ENCODE measurements around the gene YWHAQ. TPM values are rescaled to one million over a fixed set of nuclear protein-coding genes. Genes with fewer than 3 reads are reported as not detected.

YWHAQ gene
- total RNA-seq, 2 experiments from 2014 or later: 341 to 368 TPM

GRCh38 chr2:9641641-9642040, 10.8 kb upstream of the YWHAQ start:
- peaks cover 2% of the 10 kb centered on the region for H3K27me3 Mint-ChIP-seq
- H3K36me3 Mint-ChIP-seq (ENCODE audit: low read depth): no peaks in the 10 kb centered on the region
- H3K27ac Mint-ChIP-seq: no peak overlapping the region
- TF ChIP-seq CTCF (IDR thresholded peaks at IDR 0.05): no peak
- DNase-seq (peak; percentile 52), ATAC-seq (peak; percentile 75)
- no peak overlapping the region for H3K4me3 Mint-ChIP-seq
- ChIA-PET CTCF (interaction anchor here (1.2 kb wide), 1 partner anchor 22 kb away, joined by 3 read pairs; no protein-coding TSS in a partner anchor), POLR2A (no interaction called here)
- no peaks in the 10 kb centered on the region for H3K9me3 Mint-ChIP-seq
- intact Hi-C loops (cut with micrococcal nuclease): no loop called here
- peaks cover 6% of the 10 kb centered on the region for H3K4me1 Mint-ChIP-seq (ENCODE audit: low read depth)

DNA sequence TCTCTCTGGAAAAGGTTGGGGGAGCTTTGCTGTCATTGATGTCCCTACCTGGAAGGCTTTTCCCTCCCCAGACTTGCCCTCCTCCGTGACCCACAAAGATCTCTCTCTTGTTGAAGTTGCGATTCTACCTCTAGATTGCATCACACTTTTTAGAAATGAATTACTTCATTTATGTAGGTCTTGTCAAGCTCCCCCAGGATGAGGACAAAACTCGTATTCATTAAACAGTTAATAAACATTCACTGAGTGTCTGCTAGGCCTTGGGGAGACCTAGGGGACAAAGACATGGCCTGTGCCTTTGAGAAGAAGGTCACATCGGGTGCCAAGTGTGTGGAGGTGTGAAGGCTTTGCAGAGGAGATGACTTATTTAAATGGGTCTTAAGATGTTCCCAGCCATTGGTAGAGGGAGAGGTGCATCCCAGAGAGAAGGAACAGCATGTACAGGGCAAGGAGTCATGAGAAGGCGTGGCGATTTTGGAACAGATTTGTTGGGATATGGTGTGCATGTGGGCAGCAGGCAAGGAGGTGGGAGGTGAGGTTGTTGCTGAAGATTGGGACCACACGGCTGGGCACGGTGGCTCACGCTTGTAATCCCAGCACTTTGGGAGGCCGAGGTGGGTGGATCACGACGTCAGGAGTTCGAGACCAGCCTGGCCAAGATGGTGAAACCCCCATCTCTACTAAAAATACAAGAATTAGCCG, 9.8 kb upstream of the YWHAQ start:
- H3K27ac Mint-ChIP-seq: no peak overlapping the region
- H3K4me1 Mint-ChIP-seq (ENCODE audit: low read depth): peaks cover 6% of the 10 kb centered on the region
- ATAC-seq: no peak
- no peaks in the 10 kb centered on the region for H3K36me3 Mint-ChIP-seq (ENCODE audit: low read depth)
- H3K9me3 Mint-ChIP-seq: no peaks in the 10 kb centered on the region
- ChIA-PET CTCF (interaction anchor here (1.6 kb wide), 1 partner anchor 63 kb away, joined by 3 read pairs; no protein-coding TSS in a partner anchor), POLR2A (interaction anchor here (0.6 to 1.6 kb wide), 4 partner anchors 11 to 270 kb away, joined by 3 read pairs; no protein-coding TSS in a partner anchor)
- intact Hi-C loops (cut with micrococcal nuclease): no loop called here
- H3K4me3 Mint-ChIP-seq: no peak overlapping the region
- no peak for TF ChIP-seq CTCF (IDR thresholded peaks at IDR 0.05)
- DNase-seq: no peak
- peaks cover 2% of the 10 kb centered on the region for H3K27me3 Mint-ChIP-seq

DNA sequence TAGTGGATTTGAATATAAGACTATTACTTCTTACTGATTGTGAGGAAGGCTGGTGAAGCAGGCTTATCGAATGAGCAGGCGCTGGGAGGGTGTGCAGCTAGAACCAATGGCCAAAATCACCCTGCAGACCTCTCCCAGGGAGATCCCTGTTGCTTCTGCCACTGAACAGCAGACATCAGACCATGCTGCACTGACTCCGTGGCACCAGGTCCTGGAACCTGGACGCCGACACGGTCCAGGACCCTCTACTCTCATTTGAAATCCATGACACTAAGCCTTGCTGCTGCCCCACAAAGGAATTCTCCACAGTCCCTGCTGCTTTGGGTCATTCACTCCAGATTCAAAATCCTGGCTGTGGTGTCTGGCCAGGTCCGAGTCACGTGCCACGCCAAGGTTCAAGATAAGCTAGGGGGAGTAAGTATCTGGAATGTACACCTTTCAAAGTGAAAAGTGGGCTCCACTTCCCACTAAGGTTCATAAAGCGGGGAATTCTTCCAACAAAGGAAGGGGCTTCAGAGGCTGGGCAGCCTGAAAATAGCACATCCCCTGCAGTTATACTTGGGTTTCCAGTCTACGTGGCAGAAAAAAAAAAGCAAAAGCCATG, 9.0 kb upstream of the YWHAQ start:
- Mint-ChIP-seq H3K36me3 (ENCODE audit: low read depth) (no peaks in the 10 kb centered on the region), H3K4me3 (no peak overlapping the region), H3K27me3 (peaks cover 2% of the 10 kb centered on the region), H3K9me3 (no peaks in the 10 kb centered on the region), H3K4me1 (ENCODE audit: low read depth) (peaks cover 6% of the 10 kb centered on the region), H3K27ac (no peak overlapping the region)
- ATAC-seq (no peak), DNase-seq (no peak)
- TF ChIP-seq CTCF (IDR thresholded peaks at IDR 0.05): no peak
- intact Hi-C loops (cut with micrococcal nuclease): no loop called here
- POLR2A ChIA-PET: interaction anchor here (0.7 to 2.3 kb wide), 4 partner anchors 10 to 22 kb away, joined by 3 to 8 read pairs (median 3); partner anchors contain the start of gene YWHAQ
- CTCF ChIA-PET: interaction anchor here (1.6 kb wide), 1 partner anchor 63 kb away, joined by 3 read pairs; no protein-coding TSS in a partner anchor

DNA sequence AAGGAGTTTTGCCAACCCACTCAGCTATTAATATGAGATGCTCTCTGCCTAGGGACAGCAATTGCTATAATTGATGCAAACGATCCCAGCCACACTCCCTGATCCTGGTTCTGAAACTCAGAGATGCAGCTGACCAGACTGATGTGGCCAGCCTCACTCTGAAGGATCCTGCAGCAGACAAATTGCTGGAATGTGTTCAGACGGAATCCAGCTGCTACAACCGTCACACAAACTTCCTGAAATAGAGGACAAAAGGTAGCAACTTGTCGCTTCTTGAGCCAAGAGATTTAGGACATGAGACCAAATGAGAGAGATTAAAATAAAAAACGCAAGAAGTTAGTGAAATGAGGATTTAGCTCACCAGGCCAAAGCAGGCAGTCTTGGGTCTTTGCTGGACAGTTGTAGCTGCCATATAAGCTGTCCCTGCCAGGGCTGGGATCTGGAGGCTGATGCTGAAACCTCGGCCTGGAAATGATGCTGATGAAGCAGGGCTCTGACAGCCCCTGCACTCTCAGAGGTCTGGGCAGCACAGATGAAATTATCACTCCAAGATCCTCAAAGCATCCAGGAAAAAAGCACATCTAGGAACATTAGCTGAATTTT, 8.3 kb upstream of the YWHAQ start:
- H3K4me1 Mint-ChIP-seq (ENCODE audit: low read depth): peaks cover 6% of the 10 kb centered on the region
- TF ChIP-seq CTCF (IDR thresholded peaks at IDR 0.05): no peak
- no peak overlapping the region for H3K27ac Mint-ChIP-seq
- no peak overlapping the region for H3K4me3 Mint-ChIP-seq
- ATAC-seq (no peak), DNase-seq (no peak)
- H3K27me3 Mint-ChIP-seq: peaks cover 2% of the 10 kb centered on the region
- no peaks in the 10 kb centered on the region for H3K36me3 Mint-ChIP-seq (ENCODE audit: low read depth)
- H3K9me3 Mint-ChIP-seq: no peaks in the 10 kb centered on the region
- intact Hi-C loops (cut with micrococcal nuclease): no loop called here
- POLR2A ChIA-PET: interaction anchor here (1.3 to 2.3 kb wide), 2 partner anchors 9 to 16 kb away, joined by 4 to 8 read pairs; partner anchors contain the start of gene YWHAQ
- CTCF ChIA-PET: interaction anchor here (1.3 to 1.7 kb wide), 3 partner anchors 10 to 132 kb away, joined by 3 read pairs; no protein-coding TSS in a partner anchor

Data from activated CD8-positive, alpha-beta T cell treated with anti-CD3 and anti-CD28 coated beads for 36 hours (primary cell).